ENCODE measurements around the gene VCAN. TPM values are rescaled to one million over a fixed set of nuclear protein-coding genes. Genes with fewer than 3 reads are reported as not detected.

Gene VCAN
- total RNA-seq, 1 experiment from 2014 or later: 0.12 TPM

Other genes starting within 250 kb of the VCAN start
- gene HAPLN1, start 249.1 kb downstream of the VCAN start, total RNA-seq (2014; rRNA removed; shearing (Covaris generic)): not detected in 2 replicates